Activated CD4-positive, alpha-beta T cell treated with anti-CD3 and anti-CD28 coated beads, Interleukin-2, amount 50 U/mL, for 4 hours (primary cell): ENCODE results near the gene AMPD2.
A peak's percentile ranks its signal among the peaks of the same experiment; 100 is the strongest.
"Not testable (repeated sequence)": the region's sequence is repeated elsewhere in the genome, so short reads cannot be mapped to it uniquely, and the experiment has no call there.

Source experiments
- DNase-seq, 2 experiments: peaks; one replicate each; pipeline ENCODE4 v3.0.0-alpha.2; 2020

Gene AMPD2

DNA sequence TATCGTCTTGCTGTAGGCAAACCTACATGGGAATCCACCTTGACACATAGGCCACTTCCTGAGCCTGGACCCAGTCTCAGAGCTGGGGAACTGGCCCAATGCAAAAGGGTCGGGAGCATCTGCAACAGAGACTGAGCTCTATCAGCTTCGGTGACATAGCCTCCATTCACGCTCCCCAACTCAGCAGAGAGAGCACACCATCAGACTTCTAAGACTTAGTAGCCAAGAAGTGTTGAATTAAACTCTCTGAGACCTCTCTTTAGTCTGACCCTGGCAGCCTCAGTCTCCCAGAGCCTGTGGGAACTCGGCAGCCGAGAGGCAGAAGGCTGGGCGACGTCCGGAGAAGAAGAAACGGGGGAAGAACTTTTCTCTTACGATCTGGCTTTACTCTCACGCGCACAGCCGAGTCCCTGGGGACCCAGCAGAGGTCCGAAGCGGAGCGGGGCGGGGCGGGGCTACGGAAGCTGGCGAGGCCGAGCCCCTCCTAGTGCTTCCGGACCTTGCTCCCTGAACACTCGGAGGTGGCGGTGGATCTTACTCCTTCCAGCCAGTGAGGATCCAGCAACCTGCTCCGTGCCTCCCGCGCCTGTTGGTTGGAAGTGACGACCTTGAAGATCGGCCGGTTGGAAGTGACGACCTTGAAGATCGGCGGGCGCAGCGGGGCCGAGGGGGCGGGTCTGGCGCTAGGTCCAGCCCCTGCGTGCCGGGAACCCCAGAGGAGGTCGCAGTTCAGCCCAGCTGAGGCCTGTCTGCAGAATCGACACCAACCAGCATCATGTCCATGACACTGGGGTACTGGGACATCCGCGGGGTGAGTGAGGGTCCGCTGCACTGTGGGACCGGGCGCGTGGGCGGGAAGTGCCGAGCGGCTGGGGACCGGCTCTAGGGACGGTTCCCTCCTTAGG is 36.2 kb downstream of the AMPD2 start, which contains the start of gene GSTM4:
TSS of gene GSTM4 (plus strand) at position 485 of the 905 bp plus-strand sequence. CDS start at position 776, 291 bp downstream.
- peak; percentile 26 to 39 for DNase-seq

DNA sequence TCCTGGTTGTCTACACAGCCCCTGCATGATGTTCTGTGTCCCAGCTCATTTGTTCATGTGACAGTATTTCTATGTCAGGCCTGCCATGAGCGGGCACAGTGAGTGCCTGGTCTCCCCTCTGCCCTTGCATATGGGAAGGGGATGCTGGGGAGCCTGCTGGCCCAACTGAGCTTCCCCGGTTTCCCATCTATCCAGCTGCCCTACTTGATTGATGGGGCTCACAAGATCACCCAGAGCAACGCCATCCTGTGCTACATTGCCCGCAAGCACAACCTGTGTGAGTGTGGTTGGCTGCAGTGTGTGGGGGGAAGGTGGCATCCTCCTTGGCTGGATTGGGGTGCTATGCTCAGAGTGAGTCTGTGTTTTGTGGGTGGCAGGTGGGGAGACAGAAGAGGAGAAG is 37.8 kb downstream of the AMPD2 start:
- DNase-seq: no peak

DNA sequence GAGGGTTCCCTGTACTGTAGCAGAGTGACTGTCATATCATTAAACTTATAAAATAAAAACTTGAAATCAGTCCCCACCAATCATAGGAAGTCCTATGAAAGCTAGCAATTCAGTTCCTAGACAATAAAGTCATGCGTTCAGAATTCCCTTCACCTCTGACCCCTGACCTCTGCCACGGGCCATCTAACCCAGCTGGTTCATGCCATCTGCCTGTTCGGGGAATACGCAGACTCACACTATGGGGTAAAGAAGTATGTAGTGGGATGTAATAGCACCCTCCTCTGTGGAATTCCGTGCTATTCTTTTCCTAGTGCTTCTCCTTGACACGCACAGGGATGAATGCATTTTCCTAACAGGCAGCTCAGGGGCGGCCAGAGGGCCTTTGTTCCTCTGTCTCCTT is 38.3 kb downstream of the AMPD2 start:
- DNase-seq: no peak

DNA sequence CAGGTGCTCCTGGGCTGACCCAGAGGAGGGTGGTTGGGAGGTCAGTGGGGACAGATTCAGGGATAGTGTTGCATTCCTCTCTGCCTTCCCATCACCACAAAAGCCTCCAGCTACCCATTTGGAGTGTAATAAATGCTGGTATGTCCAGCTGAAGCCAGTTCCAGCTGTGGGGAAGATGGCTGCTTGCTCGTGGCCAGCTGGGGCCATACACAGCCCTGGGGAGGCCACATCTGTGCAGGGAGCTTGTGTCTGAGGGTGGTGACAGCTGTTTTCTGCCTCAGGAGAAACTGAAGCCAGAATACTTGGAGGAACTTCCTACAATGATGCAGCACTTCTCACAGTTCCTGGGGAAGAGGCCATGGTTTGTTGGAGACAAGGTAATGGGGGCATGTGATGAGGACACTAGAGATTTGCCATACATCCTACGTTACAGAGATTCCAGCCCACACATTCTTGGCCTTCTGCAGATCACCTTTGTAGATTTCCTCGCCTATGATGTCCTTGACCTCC is 39.0 kb downstream of the AMPD2 start:
- no peak for DNase-seq

DNA sequence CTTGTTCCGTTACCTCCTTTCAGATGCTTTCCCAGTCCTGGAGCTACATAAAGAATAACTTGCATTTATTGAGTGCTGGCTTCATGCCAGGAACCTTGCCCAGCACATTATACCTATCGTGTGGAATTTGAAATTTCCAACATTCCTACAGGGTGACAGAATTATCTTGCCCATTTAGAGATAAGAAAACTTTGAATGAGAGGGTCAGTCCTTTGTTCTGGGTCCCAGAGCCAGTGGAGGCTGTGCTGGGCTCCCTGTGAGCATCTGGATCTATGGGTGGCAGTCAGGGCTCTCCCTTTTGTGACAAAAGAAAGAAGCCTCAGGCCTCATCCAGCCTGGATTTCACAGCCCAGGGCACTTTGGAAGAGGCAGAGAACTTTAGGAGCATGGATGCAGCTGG is 39.5 kb downstream of the AMPD2 start:
- no peak for DNase-seq

DNA sequence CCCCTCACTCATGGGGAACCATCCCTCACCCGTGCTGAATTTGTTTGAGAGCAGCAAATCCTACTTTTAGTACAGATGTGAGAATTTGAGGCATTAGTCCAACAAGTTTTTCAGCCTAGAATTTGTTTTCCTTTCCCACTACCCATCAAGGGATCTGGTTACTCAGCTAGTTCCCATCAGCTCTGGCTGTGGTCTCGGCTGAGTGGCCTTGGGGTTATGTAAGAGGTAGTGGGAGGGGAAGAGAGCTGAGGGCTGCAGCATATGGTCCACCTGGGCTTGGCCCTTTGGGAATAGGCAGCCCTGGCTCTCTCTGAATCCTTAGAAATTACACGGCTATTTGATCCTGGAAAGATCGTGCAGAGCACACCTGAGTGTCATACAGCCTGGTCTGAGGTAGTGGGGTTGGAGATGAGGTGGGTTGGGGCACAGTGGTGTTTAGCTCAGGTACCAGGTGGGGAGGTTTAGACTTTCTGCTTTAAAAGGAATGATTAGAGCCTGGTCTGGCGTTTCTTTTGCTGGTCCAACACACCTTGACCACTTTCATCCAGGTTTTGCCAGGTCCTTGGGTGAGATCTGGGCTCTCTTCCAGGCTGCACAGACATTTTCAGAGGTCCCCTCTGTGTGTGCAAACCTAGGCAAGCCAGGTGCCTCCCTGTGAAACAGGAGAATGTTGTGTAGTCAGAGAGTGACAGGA is 40.5 kb downstream of the AMPD2 start:
- no peak for DNase-seq

DNA sequence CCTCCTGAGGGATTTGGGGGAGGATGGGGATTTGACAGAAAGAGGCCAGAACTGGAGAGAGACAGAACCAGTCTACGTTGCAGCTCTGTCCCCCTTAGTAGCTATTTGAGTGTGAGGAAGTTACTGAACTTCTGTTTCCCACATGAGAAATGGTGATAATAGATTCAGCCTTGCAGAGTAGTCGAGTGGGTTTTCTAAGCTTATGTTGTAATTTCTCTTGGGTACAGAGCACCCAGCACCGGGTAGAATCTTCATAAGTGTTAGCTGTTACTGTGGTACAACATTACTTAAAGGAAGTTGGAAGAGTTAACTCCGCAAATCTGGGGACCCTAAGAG is 41.0 kb downstream of the AMPD2 start:
- not testable (repeated sequence) for DNase-seq

DNA sequence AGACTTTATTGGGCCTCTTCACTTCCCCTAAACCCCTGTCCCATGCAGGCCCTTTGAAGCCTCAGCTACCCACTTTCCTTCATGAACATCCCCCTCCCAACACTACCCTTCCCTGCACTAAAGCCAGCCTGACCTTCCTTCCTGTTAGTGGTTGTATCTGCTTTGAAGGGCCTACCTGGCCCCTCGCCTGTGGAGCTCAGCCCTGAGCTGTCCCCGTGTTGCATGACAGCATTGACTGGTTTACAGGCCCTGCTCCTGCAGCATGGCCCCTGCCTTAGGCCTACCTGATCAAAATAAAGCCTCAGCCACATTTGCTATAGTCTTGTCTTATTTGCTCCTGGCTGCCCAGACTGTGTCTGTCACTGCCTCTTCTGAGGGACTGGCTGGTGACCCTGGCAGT is 41.8 kb downstream of the AMPD2 start:
- no peak for DNase-seq

DNA sequence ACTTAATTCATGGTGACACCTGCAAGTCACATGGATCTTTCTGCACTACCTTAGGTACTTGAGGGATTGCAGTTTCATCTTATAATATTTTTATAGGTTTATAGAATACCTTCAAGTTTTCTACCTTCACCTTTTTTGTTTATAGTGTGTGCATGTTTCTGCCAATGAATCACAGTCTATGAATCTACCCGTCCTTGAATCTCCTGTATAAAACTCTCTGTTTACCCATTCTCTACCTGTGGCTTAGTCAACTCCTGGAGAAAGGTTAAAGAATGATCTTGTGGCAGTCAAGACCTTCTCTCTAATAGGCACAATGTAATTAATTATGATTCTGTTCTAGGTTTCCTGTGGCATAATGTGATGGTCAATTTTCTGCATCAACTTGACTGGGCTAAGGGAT is 45.0 kb downstream of the AMPD2 start:
- no peak for DNase-seq

DNA sequence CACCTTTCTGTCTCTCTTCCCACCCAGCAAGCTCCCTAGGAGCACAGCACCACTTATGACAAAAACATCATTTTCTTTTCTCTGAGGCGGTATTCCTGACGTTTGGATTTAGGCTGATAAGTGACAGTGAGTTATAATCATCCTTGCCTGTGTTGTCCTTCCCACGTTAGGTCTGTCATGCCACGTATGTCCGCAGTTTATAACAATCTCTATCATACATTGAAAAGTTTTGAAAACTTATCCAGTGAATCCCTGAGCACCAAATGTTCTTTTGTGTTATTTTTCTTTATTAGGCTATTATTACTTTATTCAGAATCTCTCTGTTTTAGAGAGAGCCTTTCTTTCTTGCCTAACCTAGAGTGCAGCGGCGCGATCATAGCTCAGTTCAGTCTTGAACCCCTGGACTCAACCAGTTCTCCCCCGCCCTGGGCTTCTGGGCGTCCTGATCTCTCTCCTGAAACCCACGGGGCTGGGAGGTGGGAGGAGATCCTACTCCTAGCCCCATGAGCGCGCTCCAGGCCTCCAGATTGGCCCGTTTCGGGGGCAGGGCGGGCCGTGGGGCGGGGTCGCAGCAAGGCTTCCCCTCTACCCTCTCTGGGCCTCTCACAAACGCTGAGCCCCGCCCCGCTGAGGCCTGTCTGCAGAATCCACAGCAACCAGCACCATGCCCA is 48.0 kb downstream of the AMPD2 start, which contains the start of gene GSTM2:
TSS of gene GSTM2 (plus strand) at position 606 of the 671 bp plus-strand sequence. CDS start at position 665, 59 bp downstream.
- peak; percentile 79 for DNase-seq

DNA sequence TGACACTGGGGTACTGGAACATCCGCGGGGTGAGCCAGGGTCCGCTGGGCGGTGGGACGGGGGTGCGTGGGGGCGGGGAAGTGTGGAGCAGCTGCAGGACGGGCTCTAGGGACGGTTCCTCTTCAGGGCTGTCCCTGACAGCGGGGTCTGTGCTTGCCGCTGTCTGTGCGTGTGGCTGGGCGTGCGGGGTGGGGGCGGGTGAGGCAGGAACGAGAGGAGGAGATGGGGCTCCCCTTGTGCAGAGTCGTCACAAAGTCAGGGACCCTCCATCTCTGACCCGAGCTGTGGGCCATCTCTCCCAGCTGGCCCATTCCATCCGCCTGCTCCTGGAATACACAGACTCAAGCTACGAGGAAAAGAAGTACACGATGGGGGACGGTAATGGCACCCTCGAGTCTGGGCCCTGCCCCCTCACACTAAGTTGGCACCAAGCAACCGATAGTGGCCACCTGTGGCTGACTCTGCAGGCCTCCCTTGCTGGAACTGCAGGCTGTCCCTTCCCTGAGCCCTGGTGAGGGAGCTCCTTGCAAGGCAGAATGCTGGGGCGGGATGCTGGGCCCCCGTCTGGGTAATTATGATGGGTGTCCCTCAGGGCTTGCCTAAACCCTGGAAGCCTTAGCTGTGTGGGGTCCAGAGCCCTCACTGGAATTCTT is 48.6 kb downstream of the AMPD2 start:
- no peak for DNase-seq

DNA sequence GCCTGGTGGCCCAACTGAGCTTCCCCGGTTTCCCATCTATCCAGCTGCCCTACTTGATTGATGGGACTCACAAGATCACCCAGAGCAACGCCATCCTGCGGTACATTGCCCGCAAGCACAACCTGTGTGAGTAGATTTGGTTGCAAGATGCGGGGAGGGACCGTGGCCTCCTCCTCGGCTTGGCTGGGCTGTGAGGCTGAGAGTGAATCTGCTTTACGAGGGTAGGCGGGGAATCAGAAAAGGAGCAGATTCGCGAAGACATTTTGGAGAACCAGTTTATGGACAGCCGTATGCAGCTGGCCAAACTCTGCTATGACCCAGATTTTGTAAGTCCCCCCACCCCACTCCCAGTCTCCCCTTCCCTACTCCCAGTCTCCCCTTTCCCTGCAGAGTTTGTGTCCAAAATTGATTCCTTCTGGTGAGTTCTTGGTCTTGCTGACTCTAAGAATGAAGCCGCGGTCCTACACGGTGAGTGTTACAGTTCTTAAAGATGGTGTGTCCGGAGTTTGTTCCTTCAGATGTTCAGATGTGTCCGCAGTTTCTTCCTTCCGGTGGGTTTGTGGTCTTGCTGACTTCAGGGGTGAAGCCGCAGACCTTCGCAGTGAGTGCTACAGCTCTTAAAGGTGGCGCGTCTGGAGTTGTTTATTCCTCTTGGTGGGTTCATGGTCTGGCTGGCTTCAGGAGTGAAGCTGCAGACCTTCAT is 49.8 kb downstream of the AMPD2 start:
- DNase-seq: no peak

DNA sequence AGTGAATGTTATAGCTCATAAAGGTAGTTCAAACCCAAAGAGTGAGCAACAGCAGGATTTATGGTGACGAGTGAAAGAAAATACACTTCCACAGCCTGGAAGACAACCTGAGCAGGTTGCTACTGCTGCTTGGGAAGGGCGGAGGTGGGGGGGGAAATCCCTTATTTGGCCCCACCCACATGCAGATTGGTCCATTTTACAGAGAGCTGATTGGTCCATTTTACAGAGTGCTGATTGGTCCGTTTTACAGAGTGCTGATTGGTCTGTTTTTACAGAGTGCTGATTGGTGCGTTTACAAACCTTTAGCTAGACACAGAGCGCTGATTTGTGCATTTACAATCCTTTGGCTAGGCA is 50.3 kb downstream of the AMPD2 start:
- not testable (repeated sequence) for DNase-seq

DNA sequence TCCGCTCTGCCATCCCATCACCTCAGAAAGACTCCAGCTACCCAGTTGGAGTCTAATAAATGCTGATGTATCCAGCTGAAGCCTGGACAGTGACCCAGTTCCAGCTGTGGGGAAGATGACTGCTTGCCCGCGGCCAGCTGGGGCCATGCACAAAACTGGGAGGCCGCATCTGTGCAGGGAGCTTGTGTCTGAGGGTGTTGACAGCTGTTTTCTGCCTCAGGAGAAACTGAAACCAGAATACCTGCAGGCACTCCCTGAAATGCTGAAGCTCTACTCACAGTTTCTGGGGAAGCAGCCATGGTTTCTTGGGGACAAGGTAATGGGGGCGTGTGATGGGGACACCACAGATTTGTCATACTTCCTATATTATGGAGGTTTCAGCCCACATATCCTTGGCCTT is 51.4 kb downstream of the AMPD2 start:
- DNase-seq: no peak

DNA sequence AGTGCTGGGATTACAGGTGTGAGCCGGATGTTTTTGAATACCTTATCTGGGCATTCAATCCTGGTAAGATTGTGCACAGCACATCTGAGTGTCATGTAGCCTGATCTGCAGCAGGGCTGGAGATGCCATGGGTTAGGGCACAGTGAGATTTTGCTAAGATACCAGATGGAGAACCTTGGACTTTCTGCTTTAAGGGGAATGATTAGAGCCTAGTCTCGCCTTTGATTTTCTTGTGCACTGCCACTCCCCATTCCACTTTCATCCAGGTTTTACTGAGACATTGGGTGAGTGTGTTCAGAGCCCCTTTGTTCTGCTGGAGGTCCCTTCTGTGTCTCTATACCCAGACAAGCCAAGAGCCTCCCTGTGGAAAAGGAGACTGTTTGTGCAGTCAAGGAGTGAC is 54.2 kb downstream of the AMPD2 start:
- not testable (repeated sequence) for DNase-seq

DNA sequence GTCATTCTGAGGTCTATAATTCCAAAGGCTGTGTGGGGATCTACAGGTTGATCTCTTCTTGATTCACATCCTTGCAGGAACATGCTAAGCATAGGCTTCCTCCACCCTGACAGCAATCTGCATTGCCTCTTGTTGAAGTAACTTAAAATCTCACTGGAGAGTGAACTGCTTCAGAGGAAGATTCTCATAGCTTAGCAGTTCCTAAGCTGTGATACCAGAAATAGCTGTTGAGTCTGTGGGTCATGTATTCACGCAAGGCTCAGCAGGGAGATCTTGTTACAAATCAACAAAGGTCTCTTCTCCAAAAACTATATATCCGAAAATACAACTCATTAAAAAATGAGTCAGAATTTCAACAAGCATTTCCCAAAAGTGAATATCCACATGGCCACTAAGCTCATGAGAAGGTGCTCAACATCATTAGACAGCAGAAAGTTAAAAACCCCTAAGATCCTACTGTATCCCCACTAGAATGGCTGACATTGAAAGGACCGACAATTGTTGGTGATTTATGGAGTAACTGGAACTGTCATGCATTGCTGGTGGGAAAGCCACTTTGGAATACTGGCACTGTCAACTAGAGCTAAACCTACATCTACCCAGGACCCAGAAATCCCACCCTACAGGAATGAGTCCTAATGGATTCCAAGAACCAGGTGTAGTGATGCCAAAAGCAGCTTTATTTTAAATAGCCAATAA is 57.2 kb downstream of the AMPD2 start:
- not testable (repeated sequence) for DNase-seq

DNA sequence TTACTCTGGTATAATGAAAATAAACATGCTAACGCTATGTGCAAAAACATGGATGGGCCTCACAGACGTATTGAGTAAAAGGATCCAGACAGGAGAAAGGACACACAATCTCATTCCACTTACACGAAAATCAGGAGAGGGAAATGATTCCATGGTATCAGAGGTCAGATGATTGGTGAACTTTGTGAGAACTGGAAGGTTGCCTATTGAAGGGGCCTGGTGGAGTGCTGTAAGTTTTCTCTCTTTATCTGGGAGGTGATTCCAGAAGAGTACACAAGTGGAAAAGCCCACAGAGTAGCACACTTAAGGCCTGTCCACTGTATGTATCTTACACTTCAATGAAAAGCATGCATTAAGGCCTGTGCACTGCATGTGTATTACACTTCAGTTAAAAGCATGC is 57.8 kb downstream of the AMPD2 start:
- DNase-seq: no peak

DNA sequence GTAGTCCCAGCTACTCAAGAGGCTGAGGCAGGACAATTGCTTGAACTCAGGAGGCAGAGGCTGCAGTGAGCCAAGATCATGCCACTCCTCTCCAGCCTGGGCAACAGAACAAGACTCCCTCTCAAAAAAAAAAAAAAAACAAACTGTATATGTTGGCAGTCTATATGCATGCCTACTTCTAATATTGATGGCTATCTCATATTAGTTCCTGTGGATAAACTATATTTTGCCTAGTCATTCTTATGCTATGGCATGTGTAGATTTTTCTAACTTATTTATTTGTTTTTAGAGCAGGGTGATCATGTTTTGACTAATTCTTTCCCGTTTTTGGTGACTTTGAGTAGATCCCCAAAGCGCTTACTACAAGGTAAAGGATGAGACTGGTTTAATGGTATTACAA is 59.0 kb downstream of the AMPD2 start:
- DNase-seq: not testable (repeated sequence)
